Endothelial cell of umbilical vein (primary cell): ENCODE results near the gene UBR4.

ENCODE experiments used
- POLR2AphosphoS5 ChIP-seq: IDR thresholded peaks from 2 replicates; pipeline ENCODE4 v1.6.1; 2012; ENCODE audit warnings: low read depth, mild to moderate bottlenecking, control low read depth, low read length, moderate library complexity; ENCODE audit not compliant: insufficient read depth
- TF ChIP-seq, protein P1 (sequence below), 2 donors: IDR thresholded peaks; 1 replicate in 1 of 2; 2 replicates in 1 of 2; pipeline ENCODE4 v1.5.1; 2011; ENCODE audit warnings: low read length in 2 of 2, mild to moderate bottlenecking in 2 of 2, moderate library complexity in 2 of 2, control low read depth in 1 of 2, inconsistent platforms in 1 of 2, low read depth in 1 of 2; ENCODE audit not compliant: insufficient read depth in 1 of 2; ENCODE audit errors: extremely low read depth in 1 of 2

DNA sequence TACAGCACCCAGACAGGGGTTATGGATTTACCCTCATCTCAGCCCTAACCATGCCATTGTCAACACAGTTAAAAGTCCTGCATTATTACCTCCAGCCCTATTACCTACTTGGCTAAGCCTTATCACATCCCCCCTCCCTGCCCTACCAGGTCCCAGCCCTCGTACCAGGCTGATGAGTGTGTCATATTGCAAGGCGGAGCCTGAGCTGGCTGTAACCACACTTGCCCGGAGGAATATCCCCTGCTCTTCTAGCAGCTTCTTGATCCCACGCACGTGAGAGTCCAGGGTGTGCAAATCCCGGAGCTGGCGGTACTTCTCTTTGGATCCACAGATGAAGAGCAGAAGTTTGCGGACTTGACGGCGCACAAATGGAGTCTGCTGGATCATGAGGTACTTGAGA lies 87.4 kb downstream of the UBR4 start:
- TF ChIP-seq, protein P1, sequence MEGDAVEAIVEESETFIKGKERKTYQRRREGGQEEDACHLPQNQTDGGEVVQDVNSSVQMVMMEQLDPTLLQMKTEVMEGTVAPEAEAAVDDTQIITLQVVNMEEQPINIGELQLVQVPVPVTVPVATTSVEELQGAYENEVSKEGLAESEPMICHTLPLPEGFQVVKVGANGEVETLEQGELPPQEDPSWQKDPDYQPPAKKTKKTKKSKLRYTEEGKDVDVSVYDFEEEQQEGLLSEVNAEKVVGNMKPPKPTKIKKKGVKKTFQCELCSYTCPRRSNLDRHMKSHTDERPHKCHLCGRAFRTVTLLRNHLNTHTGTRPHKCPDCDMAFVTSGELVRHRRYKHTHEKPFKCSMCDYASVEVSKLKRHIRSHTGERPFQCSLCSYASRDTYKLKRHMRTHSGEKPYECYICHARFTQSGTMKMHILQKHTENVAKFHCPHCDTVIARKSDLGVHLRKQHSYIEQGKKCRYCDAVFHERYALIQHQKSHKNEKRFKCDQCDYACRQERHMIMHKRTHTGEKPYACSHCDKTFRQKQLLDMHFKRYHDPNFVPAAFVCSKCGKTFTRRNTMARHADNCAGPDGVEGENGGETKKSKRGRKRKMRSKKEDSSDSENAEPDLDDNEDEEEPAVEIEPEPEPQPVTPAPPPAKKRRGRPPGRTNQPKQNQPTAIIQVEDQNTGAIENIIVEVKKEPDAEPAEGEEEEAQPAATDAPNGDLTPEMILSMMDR (IDR thresholded peaks at IDR 0.05; ENCODE audit: extremely low read depth in 1 of 2, insufficient read depth in 1 of 2, low read depth in 1 of 2, low read length in 2 of 2): no peak
- TF ChIP-seq POLR2AphosphoS5: no peak
